K562 (cell line): ENCODE data around the gene SMAD7. TPM values are rescaled to one million over a fixed set of nuclear protein-coding genes. Genes with fewer than 3 reads are reported as not detected.

Experiments used
- ATAC-seq: fragments of 200-7000 bp; cut with Tn5 transposase; 3 replicates; pipeline ENCODE4 v1.9.1; 2020; ENCODE audit warnings: moderate library complexity
- BruUV-seq: library from RNA; stranded (reverse); fragments of 400-500 nt; replicated peaks from 2 replicates; lab custom pipeline; 2021; lab: Mats Ljungman, UMichigan
- CTCF ChIA-PET: fragments of 300-600 bp; formaldehyde crosslinking; extraction: SDS; loops from one replicate; lab custom pipeline; 2021; ENCODE audit warnings: low intra/inter-chr PET ratio; lab: Yijun Ruan, JAX
- POLR2A ChIA-PET: fragments of 300-600, 350-650 bp; sonication (Branson Sonifier 250); formaldehyde crosslinking; extraction: SDS; loops from one replicate; lab custom pipeline; 2021; ENCODE audit warnings: antibody characterized with exemption, inconsistent platforms; lab: Yijun Ruan, JAX
- DNase-seq, 4 experiments: peaks; one replicate each; pipeline versions ENCODE4 v3.0.0 to v3.0.0-alpha.2; 2011 to 2018; ENCODE audit warnings: low spot score in 3 of 4, mixed read lengths in 3 of 4; ENCODE audit errors: extremely low read depth in 1 of 4
- FAIRE-seq: peaks from 2 replicates; lab custom pipeline; 2011; peaks lifted over from hg19 to GRCh38; lab: Jason Lieb, UNC
- H2AFZ ChIP-seq: 2 replicates; pipeline ENCODE4 v1.6.0; 2011; ENCODE audit warnings: low read depth, low read length, control low read depth, inconsistent platforms
- H3K27ac ChIP-seq: fragments of 200-600 bp; 3 replicates; pipeline ENCODE4 v1.8.0; 2011; ENCODE audit warnings: low read depth, mild to moderate bottlenecking, control low read depth, inconsistent platforms, low read length, moderate library complexity, mixed read lengths; ENCODE audit errors: extremely low read depth
- H3K27me3 ChIP-seq, 2 experiments: fragments of 300-600 bp in 1 of 2; 2 replicates in 1 of 2; 3 replicates in 1 of 2; pipeline versions ENCODE4 v1.6.0 to v1.8.0; 2011; ENCODE audit warnings: inconsistent platforms in 2 of 2, low read length in 2 of 2, mild to moderate bottlenecking in 1 of 2, mixed read lengths in 1 of 2, moderate library complexity in 1 of 2; ENCODE audit not compliant: control insufficient read depth in 2 of 2, insufficient read depth in 2 of 2
- H3K36me3 ChIP-seq: fragments of 300-600 bp; 3 replicates; pipeline ENCODE4 v1.8.0; 2011; ENCODE audit warnings: mild to moderate bottlenecking, low read length, inconsistent platforms; ENCODE audit not compliant: control insufficient read depth, insufficient read depth
- H3K4me1 ChIP-seq, 2 experiments: fragments of 200-600 bp in 1 of 2; replicated peaks in 1 of 2; 2 replicates in 1 of 2; 3 replicates in 1 of 2; pipeline versions ENCODE4 v1.5.1 to v1.8.0; 2011; ENCODE audit warnings: inconsistent platforms in 2 of 2, low read length in 2 of 2, mild to moderate bottlenecking in 1 of 2, mixed read lengths in 1 of 2, moderate library complexity in 1 of 2; ENCODE audit not compliant: control insufficient read depth in 2 of 2, insufficient read depth in 2 of 2
- H3K4me2 ChIP-seq: 2 replicates; pipeline ENCODE4 v1.6.1; 2011; ENCODE audit warnings: low read length, control low read depth, inconsistent platforms, mixed read lengths; ENCODE audit not compliant: insufficient read depth
- H3K4me3 ChIP-seq: fragments of 200-600 bp; sonication (generic), shearing (Covaris generic); 2 replicates; pipeline ENCODE4 v1.5.1; 2016; ENCODE audit warnings: control low read depth, inconsistent platforms
- H3K79me2 ChIP-seq: fragments of 200-600 bp; 3 replicates; pipeline ENCODE4 v1.8.0; 2011; ENCODE audit warnings: low read length, inconsistent platforms; ENCODE audit not compliant: control insufficient read depth, insufficient read depth
- H3K9ac ChIP-seq, 2 experiments: 2 replicates each; pipeline versions ENCODE4 v1.6.0 to v1.6.1; 2011; ENCODE audit warnings: low read depth in 2 of 2, low read length in 2 of 2, control low read depth in 1 of 2, inconsistent platforms in 1 of 2, mild to moderate bottlenecking in 1 of 2, mixed read lengths in 1 of 2; ENCODE audit not compliant: insufficient read depth in 1 of 2
- H3K9me1 ChIP-seq: one replicate; pipeline ENCODE4 v1.6.0; 2011; ENCODE audit warnings: inconsistent platforms, mild to moderate bottlenecking, low read length, moderate library complexity; ENCODE audit not compliant: control insufficient read depth, insufficient read depth
- H3K9me3 ChIP-seq: replicated peaks from 2 replicates; pipeline ENCODE4 v1.5.1; 2011; ENCODE audit warnings: low read depth, low read length, inconsistent platforms; ENCODE audit not compliant: control insufficient read depth, insufficient read depth
- H4K20me1 ChIP-seq: replicated peaks from 2 replicates; pipeline ENCODE4 v1.6.1; 2011; ENCODE audit warnings: low read length, inconsistent platforms, mixed read lengths; ENCODE audit not compliant: control insufficient read depth, insufficient read depth
- BRD4 ChIP-seq: fragments of 200-600 bp; sonication (generic); IDR thresholded peaks from 2 replicates; pipeline ENCODE4 v1.6.1; 2017; ENCODE audit warnings: inconsistent platforms
- CBX3 ChIP-seq, 2 experiments: IDR thresholded peaks; 1 replicate in 1 of 2; 2 replicates in 1 of 2; pipeline ENCODE4 v1.6.1; 2012; ENCODE audit warnings: inconsistent platforms in 2 of 2, low read length in 2 of 2, borderline replicate concordance in 1 of 2, control low read depth in 1 of 2
- CBX5 ChIP-seq: IDR thresholded peaks from 2 replicates; pipeline ENCODE4 v1.6.1; 2014; ENCODE audit warnings: low read depth, borderline replicate concordance
- GTF2E2 ChIP-seq: fragments of 200-800 bp; sonication (Bioruptor generic); IDR thresholded peaks from 2 replicates; pipeline ENCODE4 v1.6.1; 2016; ENCODE audit warnings: missing genetic modification characterization, missing compliant biosample characterization
- HDAC6 ChIP-seq: IDR thresholded peaks from 2 replicates; pipeline ENCODE4 v1.6.1; 2012; ENCODE audit warnings: low read depth, mild to moderate bottlenecking, control low read depth, inconsistent platforms, low read length, moderate library complexity
- HMGXB4 ChIP-seq: sonication (generic); formaldehyde crosslinking; IDR thresholded peaks from 2 replicates; pipeline ENCODE4 v1.8.1; 2023; ENCODE audit warnings: mild to moderate bottlenecking, missing genetic modification reagents
- KAT8 ChIP-seq: fragments of 450-650 bp; IDR thresholded peaks from 2 replicates; pipeline ENCODE4 v1.6.1; 2016; ENCODE audit warnings: low read depth, mild to moderate bottlenecking
- MEIS2 ChIP-seq: fragments of 450-650 bp; IDR thresholded peaks from 2 replicates; pipeline ENCODE4 v1.6.1; 2014; ENCODE audit warnings: mild to moderate bottlenecking; ENCODE audit not compliant: partially characterized antibody
- POLR2B ChIP-seq: fragments of 450-650 bp; IDR thresholded peaks from 2 replicates; pipeline ENCODE4 v1.6.1; 2018; ENCODE audit warnings: low read depth; ENCODE audit not compliant: partially characterized antibody
- RB1 ChIP-seq: fragments of 450-650 bp; IDR thresholded peaks from 2 replicates; pipeline ENCODE4 v1.6.1; 2017; ENCODE audit warnings: low read depth, mild to moderate bottlenecking
- RBM14 ChIP-seq: fragments of 200-400 bp; formaldehyde crosslinking; IDR thresholded peaks from 2 replicates; pipeline ENCODE4 v1.6.1; 2018; ENCODE audit warnings: low read depth, mild to moderate bottlenecking, low read length, moderate library complexity, borderline replicate concordance; ENCODE audit not compliant: insufficient read depth
- ZBTB26 ChIP-seq: fragments of 450-650 bp; formaldehyde crosslinking; IDR thresholded peaks from 2 replicates; pipeline ENCODE4 v1.4.0; 2022; ENCODE audit warnings: missing genetic modification characterization
- ZBTB9 ChIP-seq: fragments of 450-650 bp; formaldehyde crosslinking; IDR thresholded peaks from 2 replicates; pipeline ENCODE4 v1.4.0; 2020; ENCODE audit warnings: mild to moderate bottlenecking, moderate library complexity
- ZNF444 ChIP-seq: fragments of 250-450 bp; sonication (Bioruptor Pico); IDR thresholded peaks from 2 replicates; pipeline ENCODE4 v1.4.0; 2020; ENCODE audit warnings: mild to moderate bottlenecking, moderate library complexity
- whole genome bisulfite sequencing: fragments of 100-300 bp; shearing (Covaris generic); methylation state at CpG from one replicate; pipeline ENCODE4 v1.1.6; 2016; ENCODE audit warnings: low coverage, mixed read lengths; ENCODE audit not compliant: insufficient coverage; ENCODE audit errors: missing lambda C conversion rate; 5-methylcytosine and 5-hydroxymethylcytosine counted together
- in situ Hi-C: fragments of 300-500 bp; cut with MboI; formaldehyde crosslinking; loops from 4 replicates; pipeline ENCODE4 v1.15.0; 2018; ENCODE audit warnings: inconsistent platforms, mixed read lengths
- intact Hi-C: fragments of 100-400 bp; cut with micrococcal nuclease; formaldehyde crosslinking; loops from 2 replicates; pipeline ENCODE4 v1.14.2; 2022
- polyA plus RNA-seq, 8 experiments: library from polyadenylated mRNA; depleted of rRNA in 4 of 8; stranded (reverse) in 5 of 8; unstranded in 3 of 8; fragments of >200 nt; fragmentation: Nextera tagmentation in 2 of 8; fragmentation: Illumina TruSeq in 1 of 8; extraction: Ambion mirVana in 2 of 8; extraction: Trizol in 1 of 8; gene quantifications; 2 replicates each; pipeline versions ENCODE4 v1.2.1 to v1.2.3, GENCODE V29; 2011 to 2014; ENCODE audit warnings: inconsistent platforms in 1 of 8, missing spikeins in 1 of 8
- total RNA-seq, 7 experiments: library from RNA; depleted of rRNA in 6 of 7; stranded (reverse); fragments of >200 nt in 6 of 7; fragmentation: Illumina TruSeq in 2 of 7; extraction: Trizol in 2 of 7; gene quantifications; 2 replicates each; pipeline versions ENCODE4 v1.2.1 to v1.2.3, GENCODE V29; 2011 to 2021; ENCODE audit warnings: low replicate concordance in 1 of 7

Gene SMAD7
- total and polyA plus RNA-seq, 9 of the 15 experiments (the other 6 are each of a cell fraction or from before 2014, with no cell fraction given) = 0.13 to 3.0 (median 1.6) TPM

- Histone ChIP-seq H4K20me1 (0 out of 2 replicates have a peak, but pooled peaks cover 3% of the 10 kb centered on the region), H3K4me1 (peaks cover 12 to 35% of the 10 kb centered on the region in 2 experiments), H3K36me3 (no peaks in the 10 kb centered on the region), H3K27me3 (no peaks in the 10 kb centered on the region), H3K9ac (no peak overlapping the region), H3K4me3 (no peak overlapping the region), H3K9me3 (no peaks in the 10 kb centered on the region), H3K27ac (no peak overlapping the region), H3K79me2 (no peaks in the 10 kb centered on the region), H2AFZ (peak overlapping the region; percentile 3; the same call in 1 of the 2 replicates), H3K9me1 (no peaks in the 10 kb centered on the region), H3K4me2 (no peak overlapping the region)
- no peak for TF ChIP-seq RB1
- no peak for TF ChIP-seq POLR2B
- no peak for TF ChIP-seq HMGXB4 (CRISPR knock-in tag)
- no peak for TF ChIP-seq KAT8
- no peak for TF ChIP-seq GTF2E2 (tag)
- no peak for TF ChIP-seq MEIS2
- no peak for TF ChIP-seq RBM14
- no peak for TF ChIP-seq CBX3 (IDR thresholded peaks at IDR 0.05; ENCODE audit: borderline replicate concordance in 1 of 2, low read length in 2 of 2)
- no peak for TF ChIP-seq ZBTB26 (CRISPR knock-in tag)
- TF ChIP-seq ZNF444 (CRISPR knock-in tag) = no peak
- TF ChIP-seq HDAC6 = no peak
- TF ChIP-seq BRD4 = no peak
- no peak for TF ChIP-seq CBX5
- no peak for TF ChIP-seq ZBTB9 (CRISPR knock-in tag)
- ChIA-PET POLR2A (interaction anchor here (0.6 kb wide), 2 partner anchors 36 to 103 kb away, joined by 4 read pairs; no protein-coding TSS in a partner anchor), CTCF (no interaction called here)
- no peak for ATAC-seq
- no peak for DNase-seq
- in situ Hi-C loops (no loop called here), intact Hi-C loops (loop anchor here (10.0 kb wide), 1 partner anchor 108 kb away; no protein-coding TSS in a partner anchor)
- no peak for FAIRE-seq
- WGBS = 55% methylated on average over 9 of the region's 14 CpGs
- no TSS peak for BruUV-seq
Observed at GRCh38 chr18:48893061-48893607, 57.6 kb downstream of the SMAD7 start.
